Activated T-cell treated with anti-CD3 and anti-CD28 coated beads, Interleukin-2, amount 50 U/mL, for 24 hours (primary cell): Measurements from ENCODE around the gene BTF3L4.
A peak's percentile ranks its signal among the peaks of the same experiment; 100 is the strongest.
"Not testable (repeated sequence)": the region's sequence is repeated elsewhere in the genome, so short reads cannot be mapped to it uniquely, and the experiment has no call there.

Experiments used
- DNase-seq: peaks from one replicate; pipeline ENCODE4 v3.0.0-alpha.2; 2020
- H3K27ac Mint-ChIP-seq: 2 replicates; pipeline ENCODE4 v1.8.0; 2020; ENCODE audit warnings: mild to moderate bottlenecking, mixed read lengths
- H3K27me3 Mint-ChIP-seq: 2 replicates; pipeline ENCODE4 v1.8.0; 2020; ENCODE audit warnings: mixed read lengths
- H3K36me3 Mint-ChIP-seq: 2 replicates; pipeline ENCODE4 v1.8.0; 2020; ENCODE audit warnings: low read depth, mixed read lengths
- H3K4me1 Mint-ChIP-seq: 2 replicates; pipeline ENCODE4 v1.8.0; 2020; ENCODE audit warnings: low read depth, mixed read lengths
- H3K4me3 Mint-ChIP-seq: 2 replicates; pipeline ENCODE4 v1.8.0; 2020; ENCODE audit warnings: mild to moderate bottlenecking, moderate library complexity, mixed read lengths
- H3K9me3 Mint-ChIP-seq: 2 replicates; pipeline ENCODE4 v1.8.0; 2020; ENCODE audit warnings: mixed read lengths

The BTF3L4 gene

DNA sequence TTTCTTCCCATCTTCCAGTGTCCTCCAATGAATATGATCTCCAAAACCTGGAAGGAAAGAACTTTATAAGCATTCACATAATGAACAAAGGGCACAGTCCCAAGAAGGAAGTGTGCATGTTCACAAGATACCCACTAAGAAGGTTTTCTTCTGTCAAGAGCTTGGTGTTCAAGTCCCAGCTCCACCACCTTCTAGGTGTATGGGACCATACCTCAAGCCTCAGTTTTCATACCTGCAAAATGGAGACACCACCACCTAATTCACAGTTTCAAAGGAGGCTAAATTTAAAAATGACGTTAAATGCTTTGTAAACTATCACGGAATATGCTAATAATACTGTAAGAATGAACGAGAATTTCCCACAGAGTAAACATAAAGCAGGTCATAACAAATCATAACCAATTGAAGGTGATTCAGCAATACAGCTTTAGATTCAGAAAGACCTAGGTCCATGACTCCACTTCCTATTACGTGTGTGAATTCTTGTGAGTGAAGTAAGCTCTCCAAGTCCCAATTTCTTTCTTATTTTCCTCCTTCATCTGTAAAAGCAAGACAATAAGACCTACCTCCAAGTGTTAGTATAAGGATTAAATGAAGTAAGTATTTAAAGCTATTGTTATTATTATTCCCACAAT lies 14.4 kb upstream of the BTF3L4 start:
- peaks cover 70% of the 10 kb centered on the region for H3K36me3 Mint-ChIP-seq
- H3K27me3 Mint-ChIP-seq: no peaks in the 10 kb centered on the region
- DNase-seq: no peak
- peaks cover 15% of the 10 kb centered on the region for H3K4me1 Mint-ChIP-seq
- H3K4me3 Mint-ChIP-seq: no peak overlapping the region
- no peak overlapping the region for H3K27ac Mint-ChIP-seq
- no peaks in the 10 kb centered on the region for H3K9me3 Mint-ChIP-seq

DNA sequence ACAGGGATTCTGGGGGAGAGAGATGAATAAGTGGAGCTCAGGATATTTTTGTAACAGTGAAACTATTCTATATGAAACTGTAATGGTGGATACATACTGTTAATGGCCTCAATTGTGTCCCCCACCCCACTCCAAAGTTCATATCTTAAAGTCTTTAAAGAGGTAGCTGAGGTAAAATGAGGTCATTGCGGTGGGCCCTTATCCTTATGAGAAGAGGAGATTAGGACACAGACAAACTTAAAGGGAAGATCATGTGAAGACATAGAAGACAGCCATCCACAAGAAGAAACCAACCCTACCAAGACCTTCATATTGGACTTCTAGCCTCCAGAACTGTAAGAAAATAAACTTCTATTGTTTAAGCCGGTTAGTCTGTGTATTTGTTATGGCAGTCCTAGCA lies 10.9 kb upstream of the BTF3L4 start:
- Mint-ChIP-seq H3K4me1 (peaks cover 18% of the 10 kb centered on the region), H3K9me3 (no peaks in the 10 kb centered on the region), H3K27me3 (no peaks in the 10 kb centered on the region), H3K4me3 (no peak overlapping the region), H3K27ac (no peak overlapping the region), H3K36me3 (peaks cover 50% of the 10 kb centered on the region)
- no peak for DNase-seq

DNA sequence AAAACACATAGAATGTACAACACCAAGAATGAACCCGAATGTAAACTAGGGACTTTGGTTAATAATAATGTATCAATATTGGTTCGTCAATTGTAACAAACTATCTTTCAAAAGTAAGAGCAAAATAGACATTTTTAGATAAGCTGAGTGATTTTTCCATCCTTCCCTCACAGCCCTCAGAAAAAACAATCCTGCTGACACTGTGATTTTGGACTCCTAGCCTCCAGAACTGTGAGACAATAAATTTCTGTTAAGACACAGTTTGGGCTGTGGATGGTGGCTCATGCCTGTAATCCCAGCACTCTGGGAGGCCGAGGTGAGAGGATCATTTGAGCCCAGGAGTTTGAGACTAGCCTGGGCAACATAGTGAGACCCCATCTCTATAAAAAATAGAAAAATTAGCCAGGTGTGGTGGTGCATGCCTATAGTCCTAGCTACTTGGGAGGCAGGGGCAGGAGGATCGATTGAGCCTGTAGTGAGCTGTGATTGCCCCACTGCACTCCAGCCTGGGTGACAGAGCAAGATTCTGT lies 10.4 kb upstream of the BTF3L4 start:
- peaks cover 50% of the 10 kb centered on the region for H3K36me3 Mint-ChIP-seq
- not testable (repeated sequence) for H3K27ac Mint-ChIP-seq, H3K9me3 Mint-ChIP-seq, H3K4me3 Mint-ChIP-seq, DNase-seq, H3K27me3 Mint-ChIP-seq
- H3K4me1 Mint-ChIP-seq: peaks cover 22% of the 10 kb centered on the region

DNA sequence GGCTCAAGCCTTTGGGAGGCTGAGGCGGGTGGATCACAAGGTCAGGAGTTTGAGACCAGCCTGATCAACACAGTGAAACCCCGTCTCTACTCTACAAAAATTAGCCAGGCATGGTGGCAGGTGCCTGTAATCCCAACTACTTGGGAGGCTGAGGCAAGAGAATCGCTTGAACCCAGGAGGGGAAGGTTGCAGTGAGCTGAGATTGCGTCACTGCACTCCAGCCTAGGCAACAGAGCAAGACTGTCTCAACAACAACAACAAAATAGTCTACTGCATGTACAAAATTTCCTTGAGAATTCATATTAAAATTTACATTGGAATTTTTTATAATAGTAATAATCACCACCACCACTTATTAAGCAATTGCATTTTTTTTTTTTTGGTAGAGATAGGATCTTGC lies 6.8 kb upstream of the BTF3L4 start:
- H3K4me1 Mint-ChIP-seq: peaks cover 41% of the 10 kb centered on the region
- DNase-seq, H3K27me3 Mint-ChIP-seq, H3K27ac Mint-ChIP-seq, H3K4me3 Mint-ChIP-seq, H3K9me3 Mint-ChIP-seq: not testable (repeated sequence)
- H3K36me3 Mint-ChIP-seq: peaks cover 60% of the 10 kb centered on the region

DNA sequence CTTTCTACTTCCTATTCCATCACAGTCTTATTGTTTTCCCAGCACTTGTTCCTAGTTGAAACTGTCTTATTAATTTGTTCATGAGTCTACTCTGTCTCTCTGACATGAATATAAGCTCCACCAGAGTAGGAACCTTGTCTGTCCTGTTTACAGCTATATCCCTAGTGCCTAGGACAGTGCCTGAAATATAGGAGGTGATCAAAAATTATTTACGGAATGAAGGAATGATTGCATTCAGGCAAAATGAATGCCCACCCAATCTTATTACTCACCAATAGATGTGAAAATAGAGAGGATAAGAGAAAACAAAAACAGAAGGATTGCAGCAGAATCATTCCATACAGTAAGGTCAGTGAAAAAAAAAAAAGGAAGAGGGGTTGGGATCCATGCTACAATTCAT lies 2.2 kb upstream of the BTF3L4 start:
- peak overlapping the region; percentile 98 for H3K4me3 Mint-ChIP-seq
- no peaks in the 10 kb centered on the region for H3K9me3 Mint-ChIP-seq
- H3K4me1 Mint-ChIP-seq: peaks cover 50% of the 10 kb centered on the region
- H3K27me3 Mint-ChIP-seq: no peaks in the 10 kb centered on the region
- peaks cover 74% of the 10 kb centered on the region for H3K36me3 Mint-ChIP-seq
- DNase-seq: no peak
- H3K27ac Mint-ChIP-seq: peak overlapping the region; percentile 97

DNA sequence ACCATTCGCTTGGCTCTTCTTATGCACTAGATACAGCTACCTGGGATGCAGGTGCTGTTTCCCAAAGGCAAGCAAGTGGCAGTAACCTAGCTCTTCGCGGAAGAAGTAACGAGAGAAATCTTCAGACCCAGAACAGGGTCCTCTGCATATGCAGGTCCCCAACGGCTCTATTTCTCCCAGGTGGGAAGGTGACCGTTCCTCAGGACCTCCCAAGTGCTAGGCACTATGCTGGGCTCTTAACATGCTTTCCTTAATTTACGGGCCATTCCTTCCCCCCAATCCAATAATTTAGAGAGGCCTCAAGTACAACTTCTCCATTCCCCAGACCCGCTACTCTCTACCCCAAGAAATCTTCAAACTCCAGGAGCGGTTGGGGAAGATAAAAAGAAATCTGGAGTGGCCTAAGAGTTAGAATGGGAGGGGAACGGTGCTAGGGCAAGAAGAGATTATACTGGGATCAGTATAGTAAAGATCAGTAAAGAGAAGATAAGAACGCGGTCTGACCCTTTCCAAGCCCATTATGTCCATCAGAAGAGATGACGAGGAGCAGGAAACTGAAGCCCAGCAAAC lies 1.5 kb upstream of the BTF3L4 start:
- Mint-ChIP-seq H3K27ac (peak overlapping the region; percentile 97), H3K9me3 (no peaks in the 10 kb centered on the region), H3K4me1 (peaks cover 56% of the 10 kb centered on the region), H3K27me3 (no peaks in the 10 kb centered on the region), H3K36me3 (peaks cover 81% of the 10 kb centered on the region), H3K4me3 (peak overlapping the region; percentile 98)
- DNase-seq: no peak

DNA sequence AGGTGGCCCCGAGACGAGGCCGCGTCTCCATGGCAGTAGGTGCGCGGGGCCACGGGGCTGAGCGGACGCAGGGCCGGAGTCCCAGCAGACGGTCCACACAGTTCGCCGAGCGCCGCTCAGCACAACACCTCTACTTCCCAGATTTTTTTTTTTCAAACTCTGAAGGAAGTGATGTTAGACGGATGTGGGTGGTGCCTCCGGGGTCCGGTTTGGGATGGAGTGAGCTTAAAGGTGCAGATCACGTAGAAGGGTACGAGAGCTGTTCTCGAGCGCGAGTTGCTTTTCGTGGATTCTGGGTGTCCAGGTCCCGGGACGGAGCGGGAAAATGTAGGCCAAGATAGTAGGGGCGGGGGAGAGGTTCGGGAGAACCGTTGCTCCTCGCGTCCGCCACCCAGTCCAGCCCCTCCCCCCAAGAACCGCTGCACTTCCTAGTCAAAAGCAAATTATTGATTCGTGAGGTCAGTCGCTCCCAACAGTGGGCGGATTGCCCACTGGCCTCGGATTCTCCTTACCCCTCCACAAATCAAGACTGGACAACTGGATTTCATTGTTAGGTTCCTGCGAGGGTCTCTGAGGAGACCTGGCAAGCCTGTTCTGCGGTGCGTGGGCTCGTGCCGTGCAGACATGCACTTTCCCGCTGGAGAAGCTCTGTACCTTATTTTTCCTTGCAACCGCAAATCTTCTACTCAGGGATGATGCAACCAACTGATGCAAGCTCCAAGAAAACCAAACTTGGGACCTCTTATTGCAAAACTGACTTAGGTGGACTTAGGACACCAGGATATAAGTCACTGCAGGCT lies 829 bp upstream of the BTF3L4 start, which contains the start of gene TXNDC12:
TXNDC12 (minus strand) TSS at position 126 of the 800 bp plus-strand sequence; CDS start at position 31, 95 bp downstream.
- Mint-ChIP-seq H3K36me3 (peaks cover 84% of the 10 kb centered on the region), H3K27ac (peak within 1 kb of the TSS; percentile 97), H3K4me1 (peaks cover 57% of the 10 kb centered on the region)

DNA sequence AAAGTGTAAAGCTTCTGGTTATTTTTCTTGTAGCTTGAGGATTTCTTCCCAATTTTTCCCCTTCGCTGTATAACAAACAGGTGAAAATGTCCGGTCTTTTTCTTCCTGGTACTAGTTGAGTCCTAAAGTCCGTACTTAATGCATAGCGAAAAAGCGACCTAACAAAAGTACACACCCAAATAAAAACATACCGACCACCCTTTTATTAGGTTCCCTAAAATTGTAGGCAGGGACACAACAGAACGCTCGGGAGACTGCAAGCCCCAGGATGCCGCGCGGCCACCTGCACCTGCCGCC lies 281 bp upstream of the BTF3L4 start:
- Mint-ChIP-seq H3K4me3 (peak overlapping the region; percentile 98), H3K9me3 (no peaks in the 10 kb centered on the region), H3K36me3 (peaks cover 84% of the 10 kb centered on the region), H3K27me3 (no peaks in the 10 kb centered on the region), H3K4me1 (peaks cover 58% of the 10 kb centered on the region), H3K27ac (peak overlapping the region; percentile 97)
- DNase-seq: no peak

More for the DNA sequence above, 829 bp upstream of the BTF3L4 start, which contains the start of gene TXNDC12:
- no peaks in the 10 kb centered on the region for H3K27me3 Mint-ChIP-seq
- peak within 1 kb of the TSS; percentile 98 for H3K4me3 Mint-ChIP-seq
- no peaks in the 10 kb centered on the region for H3K9me3 Mint-ChIP-seq
- peak; percentile 77 for DNase-seq

DNA sequence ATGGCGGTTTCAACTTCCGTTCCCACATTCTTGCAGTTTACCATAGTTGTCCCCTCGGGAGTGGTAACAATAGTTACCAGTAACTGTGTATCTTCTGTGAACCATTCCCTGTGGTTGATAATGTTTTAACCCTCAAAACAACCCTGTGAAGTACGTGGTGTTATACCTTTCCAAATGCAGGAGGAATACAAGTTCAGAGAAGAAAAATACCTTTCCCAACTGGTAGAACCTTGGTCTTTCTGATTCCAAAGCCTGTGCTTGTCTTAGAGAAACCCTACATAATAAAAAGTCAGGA lies 789 bp downstream of the BTF3L4 start:
- peaks cover 86% of the 10 kb centered on the region for H3K36me3 Mint-ChIP-seq
- peaks cover 55% of the 10 kb centered on the region for H3K4me1 Mint-ChIP-seq
- no peak for DNase-seq
- no peaks in the 10 kb centered on the region for H3K9me3 Mint-ChIP-seq
- no peaks in the 10 kb centered on the region for H3K27me3 Mint-ChIP-seq
- H3K27ac Mint-ChIP-seq: peak overlapping the region; percentile 97
- peak overlapping the region; percentile 98 for H3K4me3 Mint-ChIP-seq

DNA sequence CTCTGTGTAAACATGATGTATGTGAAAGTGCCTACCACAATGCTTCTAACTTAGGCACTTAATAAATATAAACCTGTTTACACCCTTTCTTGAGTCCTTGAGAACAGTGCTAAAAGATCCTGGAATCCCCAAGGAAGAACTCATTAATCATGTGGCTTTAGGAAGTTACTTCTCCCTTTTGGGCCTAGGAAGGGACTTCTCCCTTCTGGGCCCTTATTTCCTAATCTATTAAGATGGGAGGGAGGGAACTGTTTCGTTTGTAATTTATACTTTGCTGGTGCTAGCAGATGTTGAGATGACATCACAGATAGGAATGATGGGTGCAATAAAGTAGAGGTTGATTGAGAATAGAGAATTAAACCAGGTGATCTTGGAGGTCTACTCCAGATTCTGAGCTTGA lies 1.2 kb downstream of the BTF3L4 start:
- H3K9me3 Mint-ChIP-seq: no peaks in the 10 kb centered on the region
- H3K36me3 Mint-ChIP-seq: peaks cover 85% of the 10 kb centered on the region
- peak overlapping the region; percentile 98 for H3K4me3 Mint-ChIP-seq
- H3K27ac Mint-ChIP-seq: peak overlapping the region; percentile 97
- H3K4me1 Mint-ChIP-seq: peaks cover 51% of the 10 kb centered on the region
- DNase-seq: no peak
- no peaks in the 10 kb centered on the region for H3K27me3 Mint-ChIP-seq

DNA sequence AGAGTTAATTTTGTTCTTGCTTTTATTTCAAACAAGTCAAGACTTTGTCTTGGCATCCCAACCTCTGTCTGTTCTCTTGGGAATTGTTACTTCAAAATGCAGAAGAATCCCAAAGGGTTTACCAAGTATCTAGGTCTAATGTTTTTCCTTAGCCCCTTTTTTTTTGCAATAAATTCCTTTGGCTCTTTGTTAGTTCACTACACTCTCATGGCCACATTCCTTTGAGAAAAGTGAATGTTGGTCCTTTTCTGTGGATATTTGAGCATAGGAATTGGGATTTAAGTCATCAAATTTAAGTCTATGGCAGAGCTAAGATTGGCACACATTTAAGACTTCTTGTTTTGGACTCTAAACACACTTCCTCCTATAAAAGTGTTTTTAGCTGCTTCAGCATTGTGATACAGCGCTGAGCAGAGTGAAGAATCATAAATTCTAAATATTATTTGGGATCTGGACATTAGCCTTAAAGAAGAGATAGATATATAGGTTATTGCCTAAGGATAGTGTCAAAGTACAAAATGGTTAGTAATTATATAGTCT lies 1.9 kb downstream of the BTF3L4 start:
- peak overlapping the region; percentile 98 for H3K4me3 Mint-ChIP-seq
- no peaks in the 10 kb centered on the region for H3K27me3 Mint-ChIP-seq
- H3K4me1 Mint-ChIP-seq: peaks cover 47% of the 10 kb centered on the region
- no peak for DNase-seq
- peaks cover 86% of the 10 kb centered on the region for H3K36me3 Mint-ChIP-seq
- no peaks in the 10 kb centered on the region for H3K9me3 Mint-ChIP-seq
- peak overlapping the region; percentile 52 for H3K27ac Mint-ChIP-seq

DNA sequence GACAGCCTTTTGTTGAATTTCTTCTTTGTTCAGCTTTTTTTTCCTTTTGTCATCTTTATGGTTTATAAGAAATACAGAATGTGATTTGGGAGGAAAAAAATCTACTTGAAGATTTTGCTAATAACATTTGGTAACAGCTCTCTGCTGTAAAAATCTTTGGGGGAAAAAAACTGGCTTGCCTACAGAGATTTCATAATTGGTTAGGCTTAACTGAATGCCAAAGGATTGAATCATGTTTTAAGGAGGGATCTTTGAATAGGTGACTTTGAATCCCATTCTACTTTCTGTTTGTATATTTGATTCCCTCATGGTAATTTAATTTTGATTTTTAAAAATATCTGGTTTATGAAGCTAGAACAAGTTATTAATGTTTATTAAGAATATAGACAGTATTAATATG lies 3.2 kb downstream of the BTF3L4 start:
- peaks cover 87% of the 10 kb centered on the region for H3K36me3 Mint-ChIP-seq
- no peaks in the 10 kb centered on the region for H3K9me3 Mint-ChIP-seq
- no peaks in the 10 kb centered on the region for H3K27me3 Mint-ChIP-seq
- peak overlapping the region; percentile 35 for H3K4me3 Mint-ChIP-seq
- no peak for DNase-seq
- H3K27ac Mint-ChIP-seq: no peak overlapping the region
- H3K4me1 Mint-ChIP-seq: peaks cover 40% of the 10 kb centered on the region

DNA sequence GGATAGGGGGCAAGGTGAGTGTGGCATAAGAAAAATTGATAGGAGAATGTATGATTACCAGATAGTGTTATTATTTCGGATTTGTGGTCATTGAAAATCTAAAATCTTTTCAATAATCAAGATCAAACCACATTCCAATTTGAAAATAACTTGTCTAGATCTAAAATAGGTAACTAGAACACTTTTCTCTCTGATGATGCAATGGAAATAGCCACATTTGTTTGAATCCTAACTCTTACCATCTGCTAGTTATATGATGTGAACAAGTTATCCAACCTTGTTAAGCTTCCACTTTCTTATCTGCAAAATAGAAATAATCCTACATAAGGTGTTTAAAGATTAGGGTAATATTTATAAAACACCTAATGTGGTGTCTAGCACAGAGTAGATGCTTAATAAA lies 3.8 kb downstream of the BTF3L4 start:
- H3K9me3 Mint-ChIP-seq: no peaks in the 10 kb centered on the region
- no peak overlapping the region for H3K4me3 Mint-ChIP-seq

DNA sequence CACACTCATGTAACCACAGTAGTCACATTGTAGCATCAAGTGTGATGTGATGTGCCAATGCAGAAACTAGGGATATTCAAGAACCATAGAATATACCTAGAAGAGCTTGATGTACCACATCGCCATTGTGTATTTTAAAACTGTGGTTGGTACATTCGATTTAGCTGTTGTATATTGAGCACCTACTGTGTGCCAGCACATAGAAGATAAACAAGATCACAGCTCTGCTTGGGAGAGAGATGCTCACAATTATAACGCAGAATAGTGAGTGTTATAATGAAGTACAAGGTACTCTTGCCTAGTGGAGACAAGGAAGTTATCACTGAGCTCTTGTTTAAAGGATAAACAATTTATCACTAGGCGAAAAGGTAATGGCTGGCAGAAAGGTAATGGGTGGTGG lies 4.7 kb downstream of the BTF3L4 start:
- Mint-ChIP-seq H3K36me3 (peaks cover 87% of the 10 kb centered on the region), H3K4me3 (no peak overlapping the region), H3K4me1 (peaks cover 39% of the 10 kb centered on the region), H3K27ac (no peak overlapping the region), H3K9me3 (no peaks in the 10 kb centered on the region), H3K27me3 (no peaks in the 10 kb centered on the region)
- DNase-seq: no peak

More for the DNA sequence above, 3.8 kb downstream of the BTF3L4 start:
- Mint-ChIP-seq H3K27ac (no peak overlapping the region), H3K36me3 (peaks cover 87% of the 10 kb centered on the region), H3K27me3 (no peaks in the 10 kb centered on the region), H3K4me1 (peaks cover 39% of the 10 kb centered on the region)
- DNase-seq: no peak

DNA sequence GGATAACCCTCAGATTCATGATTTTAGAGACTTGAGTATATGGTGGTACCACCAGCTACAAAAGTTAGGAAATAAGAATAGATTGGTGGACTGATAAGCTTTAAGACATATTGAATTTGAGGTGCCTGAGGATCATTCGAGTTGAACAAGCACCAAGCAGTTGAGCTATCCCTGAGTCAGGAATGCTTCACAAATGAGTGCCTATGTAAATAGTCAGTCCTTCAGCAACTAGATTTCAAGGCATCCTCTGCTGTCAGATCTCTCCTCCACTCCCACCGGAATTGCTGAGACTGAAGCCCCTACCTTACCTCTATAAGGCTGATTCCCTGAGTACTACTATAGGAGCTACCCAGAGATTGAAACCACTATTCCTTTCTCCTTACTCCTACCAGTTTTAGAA lies 7.1 kb downstream of the BTF3L4 start:
- Mint-ChIP-seq H3K4me1 (peaks cover 30% of the 10 kb centered on the region), H3K27ac (no peak overlapping the region), H3K4me3 (no peak overlapping the region), H3K36me3 (peaks cover 89% of the 10 kb centered on the region), H3K9me3 (no peaks in the 10 kb centered on the region), H3K27me3 (no peaks in the 10 kb centered on the region)
- DNase-seq: no peak
